ENCODE data around the gene BABAM2. TPM values are rescaled to one million over a fixed set of nuclear protein-coding genes. Genes with fewer than 3 reads are reported as not detected.

The BABAM2 gene
- total and polyA plus RNA-seq, 9 of the 15 experiments (the other 6 are each of a cell fraction or from before 2014, with no cell fraction given) = 10.9 to 37.4 (median 25.6) TPM

DNA sequence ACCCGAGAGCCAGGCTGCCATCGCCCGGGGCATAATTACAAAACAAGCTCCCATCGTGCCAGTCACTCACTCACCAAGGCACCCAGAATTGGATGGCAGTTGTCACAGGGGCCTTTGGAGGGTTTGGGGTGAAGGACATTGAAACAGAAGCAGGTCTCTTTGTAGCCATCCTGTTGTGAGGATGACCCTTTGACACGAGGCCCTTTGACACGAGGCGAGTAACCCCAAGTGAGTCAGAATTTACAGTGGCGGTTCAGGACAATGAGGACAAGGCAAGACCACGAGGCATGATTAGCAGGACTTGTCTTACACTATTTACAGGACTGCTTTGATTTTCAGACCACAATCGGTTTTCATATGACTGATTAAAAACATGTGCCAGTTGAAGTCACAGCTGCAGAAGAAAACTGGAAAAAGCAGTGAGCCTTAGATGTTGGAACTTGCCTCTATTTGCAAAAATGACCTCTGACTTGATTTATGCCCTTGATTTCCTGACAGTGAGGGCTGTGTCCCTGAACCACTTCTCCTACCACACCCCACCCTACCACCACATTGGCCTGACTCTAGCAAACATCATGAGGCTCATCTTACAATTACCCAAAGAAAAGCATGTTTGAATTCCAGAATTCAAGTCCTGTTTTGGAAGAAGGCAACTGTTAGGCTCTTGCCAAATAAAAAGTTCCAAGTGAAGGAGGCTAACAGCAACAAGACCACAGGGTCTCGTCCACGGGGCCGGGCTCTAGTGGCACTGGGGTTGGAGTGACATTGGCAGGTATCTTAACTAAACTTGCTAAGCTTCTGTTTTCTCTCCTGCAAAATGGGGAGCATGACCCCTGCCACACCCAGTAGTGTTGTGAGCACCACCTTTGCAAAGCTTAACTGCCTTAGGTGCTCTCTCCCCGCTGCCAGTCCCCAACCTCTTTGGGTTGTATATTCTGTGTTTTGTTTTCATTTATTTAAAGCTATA lies 437.7 kb downstream of the BABAM2 start (continued):
- TF ChIP-seq ASH1L (IDR thresholded peaks at IDR 0.05; ENCODE audit: borderline replicate concordance, low read depth, partially characterized antibody) (no peak), HDAC6 (IDR thresholded peaks at IDR 0.05; ENCODE audit: low read depth, low read length) (no peak), STAT5B (CRISPR knock-in tag; IDR thresholded peaks at IDR 0.05) (no peak), E4F1 (CRISPR knock-in tag; IDR thresholded peaks at IDR 0.05; ENCODE audit: borderline replicate concordance) (no peak), ZNF184 (CRISPR knock-in tag; IDR thresholded peaks at IDR 0.05) (no peak), SMC3 (conservative IDR thresholded peaks at IDR 0.05; ENCODE audit: insufficient read depth, low read depth, low read length) (no peak), NR1H2 (CRISPR knock-in tag; IDR thresholded peaks at IDR 0.05) (no peak), ZBTB33 (CRISPR knock-in tag; IDR thresholded peaks at IDR 0.05) (no peak)
- TF ChIP-seq, protein P1, sequence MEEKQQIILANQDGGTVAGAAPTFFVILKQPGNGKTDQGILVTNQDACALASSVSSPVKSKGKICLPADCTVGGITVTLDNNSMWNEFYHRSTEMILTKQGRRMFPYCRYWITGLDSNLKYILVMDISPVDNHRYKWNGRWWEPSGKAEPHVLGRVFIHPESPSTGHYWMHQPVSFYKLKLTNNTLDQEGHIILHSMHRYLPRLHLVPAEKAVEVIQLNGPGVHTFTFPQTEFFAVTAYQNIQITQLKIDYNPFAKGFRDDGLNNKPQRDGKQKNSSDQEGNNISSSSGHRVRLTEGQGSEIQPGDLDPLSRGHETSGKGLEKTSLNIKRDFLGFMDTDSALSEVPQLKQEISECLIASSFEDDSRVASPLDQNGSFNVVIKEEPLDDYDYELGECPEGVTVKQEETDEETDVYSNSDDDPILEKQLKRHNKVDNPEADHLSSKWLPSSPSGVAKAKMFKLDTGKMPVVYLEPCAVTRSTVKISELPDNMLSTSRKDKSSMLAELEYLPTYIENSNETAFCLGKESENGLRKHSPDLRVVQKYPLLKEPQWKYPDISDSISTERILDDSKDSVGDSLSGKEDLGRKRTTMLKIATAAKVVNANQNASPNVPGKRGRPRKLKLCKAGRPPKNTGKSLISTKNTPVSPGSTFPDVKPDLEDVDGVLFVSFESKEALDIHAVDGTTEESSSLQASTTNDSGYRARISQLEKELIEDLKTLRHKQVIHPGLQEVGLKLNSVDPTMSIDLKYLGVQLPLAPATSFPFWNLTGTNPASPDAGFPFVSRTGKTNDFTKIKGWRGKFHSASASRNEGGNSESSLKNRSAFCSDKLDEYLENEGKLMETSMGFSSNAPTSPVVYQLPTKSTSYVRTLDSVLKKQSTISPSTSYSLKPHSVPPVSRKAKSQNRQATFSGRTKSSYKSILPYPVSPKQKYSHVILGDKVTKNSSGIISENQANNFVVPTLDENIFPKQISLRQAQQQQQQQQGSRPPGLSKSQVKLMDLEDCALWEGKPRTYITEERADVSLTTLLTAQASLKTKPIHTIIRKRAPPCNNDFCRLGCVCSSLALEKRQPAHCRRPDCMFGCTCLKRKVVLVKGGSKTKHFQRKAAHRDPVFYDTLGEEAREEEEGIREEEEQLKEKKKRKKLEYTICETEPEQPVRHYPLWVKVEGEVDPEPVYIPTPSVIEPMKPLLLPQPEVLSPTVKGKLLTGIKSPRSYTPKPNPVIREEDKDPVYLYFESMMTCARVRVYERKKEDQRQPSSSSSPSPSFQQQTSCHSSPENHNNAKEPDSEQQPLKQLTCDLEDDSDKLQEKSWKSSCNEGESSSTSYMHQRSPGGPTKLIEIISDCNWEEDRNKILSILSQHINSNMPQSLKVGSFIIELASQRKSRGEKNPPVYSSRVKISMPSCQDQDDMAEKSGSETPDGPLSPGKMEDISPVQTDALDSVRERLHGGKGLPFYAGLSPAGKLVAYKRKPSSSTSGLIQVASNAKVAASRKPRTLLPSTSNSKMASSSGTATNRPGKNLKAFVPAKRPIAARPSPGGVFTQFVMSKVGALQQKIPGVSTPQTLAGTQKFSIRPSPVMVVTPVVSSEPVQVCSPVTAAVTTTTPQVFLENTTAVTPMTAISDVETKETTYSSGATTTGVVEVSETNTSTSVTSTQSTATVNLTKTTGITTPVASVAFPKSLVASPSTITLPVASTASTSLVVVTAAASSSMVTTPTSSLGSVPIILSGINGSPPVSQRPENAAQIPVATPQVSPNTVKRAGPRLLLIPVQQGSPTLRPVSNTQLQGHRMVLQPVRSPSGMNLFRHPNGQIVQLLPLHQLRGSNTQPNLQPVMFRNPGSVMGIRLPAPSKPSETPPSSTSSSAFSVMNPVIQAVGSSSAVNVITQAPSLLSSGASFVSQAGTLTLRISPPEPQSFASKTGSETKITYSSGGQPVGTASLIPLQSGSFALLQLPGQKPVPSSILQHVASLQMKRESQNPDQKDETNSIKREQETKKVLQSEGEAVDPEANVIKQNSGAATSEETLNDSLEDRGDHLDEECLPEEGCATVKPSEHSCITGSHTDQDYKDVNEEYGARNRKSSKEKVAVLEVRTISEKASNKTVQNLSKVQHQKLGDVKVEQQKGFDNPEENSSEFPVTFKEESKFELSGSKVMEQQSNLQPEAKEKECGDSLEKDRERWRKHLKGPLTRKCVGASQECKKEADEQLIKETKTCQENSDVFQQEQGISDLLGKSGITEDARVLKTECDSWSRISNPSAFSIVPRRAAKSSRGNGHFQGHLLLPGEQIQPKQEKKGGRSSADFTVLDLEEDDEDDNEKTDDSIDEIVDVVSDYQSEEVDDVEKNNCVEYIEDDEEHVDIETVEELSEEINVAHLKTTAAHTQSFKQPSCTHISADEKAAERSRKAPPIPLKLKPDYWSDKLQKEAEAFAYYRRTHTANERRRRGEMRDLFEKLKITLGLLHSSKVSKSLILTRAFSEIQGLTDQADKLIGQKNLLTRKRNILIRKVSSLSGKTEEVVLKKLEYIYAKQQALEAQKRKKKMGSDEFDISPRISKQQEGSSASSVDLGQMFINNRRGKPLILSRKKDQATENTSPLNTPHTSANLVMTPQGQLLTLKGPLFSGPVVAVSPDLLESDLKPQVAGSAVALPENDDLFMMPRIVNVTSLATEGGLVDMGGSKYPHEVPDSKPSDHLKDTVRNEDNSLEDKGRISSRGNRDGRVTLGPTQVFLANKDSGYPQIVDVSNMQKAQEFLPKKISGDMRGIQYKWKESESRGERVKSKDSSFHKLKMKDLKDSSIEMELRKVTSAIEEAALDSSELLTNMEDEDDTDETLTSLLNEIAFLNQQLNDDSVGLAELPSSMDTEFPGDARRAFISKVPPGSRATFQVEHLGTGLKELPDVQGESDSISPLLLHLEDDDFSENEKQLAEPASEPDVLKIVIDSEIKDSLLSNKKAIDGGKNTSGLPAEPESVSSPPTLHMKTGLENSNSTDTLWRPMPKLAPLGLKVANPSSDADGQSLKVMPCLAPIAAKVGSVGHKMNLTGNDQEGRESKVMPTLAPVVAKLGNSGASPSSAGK (IDR thresholded peaks at IDR 0.05) = peak; percentile 58
